Measurements from ENCODE around the gene KRTAP9-8. TPM values are rescaled to one million over a fixed set of nuclear protein-coding genes. Genes with fewer than 3 reads are reported as not detected.
"Not testable (repeated sequence)": the region's sequence is repeated elsewhere in the genome, so short reads cannot be mapped to it uniquely, and the experiment has no call there.

KRTAP9-8 gene
- total RNA-seq, 4 donors from 2014 or later = not detected

GRCh38 chr17:41212524-41213169 is 25.2 kb upstream of the KRTAP9-8 start:
- Histone ChIP-seq H3K27ac (no peak overlapping the region), H3K4me1 (no peaks in the 10 kb centered on the region), H3K9me3 (no peaks in the 10 kb centered on the region), H3K4me3 (no peak overlapping the region), H3K27me3 (no peaks in the 10 kb centered on the region), H3K36me3 (no peaks in the 10 kb centered on the region)
- TF ChIP-seq POLR2A (IDR thresholded peaks at IDR 0.05) (no peak), CTCF (IDR thresholded peaks at IDR 0.05) (no peak)
- DNase-seq = peak in 1 of 3 donors; percentile 49

GRCh38 chr17:41215681-41216080 is 22.1 kb upstream of the KRTAP9-8 start:
- Histone ChIP-seq H3K9me3 (no peaks in the 10 kb centered on the region), H3K4me1 (no peaks in the 10 kb centered on the region), H3K27me3 (no peaks in the 10 kb centered on the region), H3K36me3 (no peaks in the 10 kb centered on the region), H3K27ac (no peak overlapping the region), H3K4me3 (no peak overlapping the region)
- TF ChIP-seq POLR2A (IDR thresholded peaks at IDR 0.05) (no peak), CTCF (IDR thresholded peaks at IDR 0.05) (no peak)
- DNase-seq = no peak

- no peaks in the 10 kb centered on the region for H3K4me1 ChIP-seq
- H3K27me3 ChIP-seq = no peaks in the 10 kb centered on the region
- H3K27ac ChIP-seq = no peak overlapping the region
- no peaks in the 10 kb centered on the region for H3K36me3 ChIP-seq
- TF ChIP-seq CTCF (IDR thresholded peaks at IDR 0.05) (no peak), POLR2A (IDR thresholded peaks at IDR 0.05) (no peak)
- no peaks in the 10 kb centered on the region for H3K9me3 ChIP-seq
- DNase-seq = no peak
- no peak overlapping the region for H3K4me3 ChIP-seq
Observed at GRCh38 chr17:41223821-41224220, 14.0 kb upstream of the KRTAP9-8 start.

GRCh38 chr17:41226051-41226450 is 11.7 kb upstream of the KRTAP9-8 start:
- TF ChIP-seq POLR2A (IDR thresholded peaks at IDR 0.05) (no peak), CTCF (IDR thresholded peaks at IDR 0.05) (no peak)
- no peak overlapping the region for H3K4me3 ChIP-seq
- H3K36me3 ChIP-seq = no peaks in the 10 kb centered on the region
- no peaks in the 10 kb centered on the region for H3K9me3 ChIP-seq
- H3K4me1 ChIP-seq = no peaks in the 10 kb centered on the region
- no peaks in the 10 kb centered on the region for H3K27me3 ChIP-seq
- H3K27ac ChIP-seq = no peak overlapping the region
- no peak for DNase-seq

GRCh38 chr17:41226598-41227095 is 11.2 kb upstream of the KRTAP9-8 start, which contains the start of gene KRTAP9-2:
KRTAP9-2 (plus strand) TSS chr17:41226648; CDS start chr17:41226655, 7 bp downstream.
- H3K9me3 ChIP-seq, H3K27ac ChIP-seq, DNase-seq, H3K27me3 ChIP-seq, H3K4me3 ChIP-seq, H3K4me1 ChIP-seq, H3K36me3 ChIP-seq: not testable (repeated sequence)

- Histone ChIP-seq H3K9me3 (no peaks in the 10 kb centered on the region), H3K4me3 (no peak overlapping the region), H3K36me3 (no peaks in the 10 kb centered on the region), H3K4me1 (no peaks in the 10 kb centered on the region), H3K27me3 (no peaks in the 10 kb centered on the region), H3K27ac (no peak overlapping the region)
- DNase-seq = no peak
- no peak for TF ChIP-seq CTCF (IDR thresholded peaks at IDR 0.05)
- no peak for TF ChIP-seq POLR2A (IDR thresholded peaks at IDR 0.05)
Observed at GRCh38 chr17:41230094-41230493, 7.7 kb upstream of the KRTAP9-8 start.

Measured in Peyer's patch (tissue), 4 donors.